Adipose tissue (tissue), 3 donors: ENCODE results near the gene PRTG. TPM values are rescaled to one million over a fixed set of nuclear protein-coding genes. Genes with fewer than 3 reads are reported as not detected.
"Not testable (repeated sequence)": the region's sequence is repeated elsewhere in the genome, so short reads cannot be mapped to it uniquely, and the experiment has no call there.

Source experiments
- H3K27ac ChIP-seq: one replicate; pipeline ENCODE4 v1.5.1; 2013; ENCODE audit warnings: low read depth, low read length
- WGBS, 3 donors: extraction: QIAGEN DNeasy Blood & Tissue Kit; methylation state at CpG; one replicate each; pipeline ENCODE4 v1.1.7; 2013; 5-methylcytosine and 5-hydroxymethylcytosine counted together
- polyA plus RNA-seq, 3 donors: library from polyadenylated mRNA; stranded (reverse); fragments of 200-250 nt; gene quantifications; one replicate each; pipeline ENCODE4 v1.2.3, GENCODE V29; 2013
- donor health status: healthy with polysubstance abuse.
- donor health status: Bipolar disorder and iron deficiency.
- donor health status: healthy.

The PRTG gene
- polyA plus RNA-seq, 3 donors: 0.13 to 0.52 (median 0.22) TPM

DNA sequence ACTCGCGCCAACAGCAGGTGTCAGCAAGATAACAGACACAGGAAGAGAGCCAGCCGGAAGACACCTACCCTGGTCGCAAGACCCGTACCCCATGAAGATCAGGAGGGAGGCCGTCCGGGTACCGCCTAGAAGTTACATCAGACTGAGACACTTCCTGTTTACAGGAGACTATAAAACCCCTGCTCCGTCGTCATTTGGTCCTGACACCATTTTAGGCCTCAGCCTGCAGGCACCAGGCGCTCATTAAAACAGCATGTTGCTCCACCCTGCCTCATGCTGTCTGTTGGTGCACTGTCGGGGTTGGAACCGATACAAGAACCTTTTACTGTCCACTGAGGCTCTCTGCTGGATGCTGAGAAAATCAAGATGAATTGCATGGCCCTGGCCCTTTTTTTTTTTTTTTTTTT lies 15.6 kb upstream of the PRTG start:
- WGBS, 3 donors: 69 to 87% (median 74%) methylated on average over 13 of the region's 13 CpGs
- H3K27ac ChIP-seq: no peak overlapping the region

- not testable (repeated sequence) for H3K27ac ChIP-seq
- WGBS, 3 donors: 76 to 94% (median 88%) methylated on average over 5 of the region's 5 CpGs
Observed at GRCh38 chr15:55753433-55753832, 10.5 kb upstream of the PRTG start.

DNA sequence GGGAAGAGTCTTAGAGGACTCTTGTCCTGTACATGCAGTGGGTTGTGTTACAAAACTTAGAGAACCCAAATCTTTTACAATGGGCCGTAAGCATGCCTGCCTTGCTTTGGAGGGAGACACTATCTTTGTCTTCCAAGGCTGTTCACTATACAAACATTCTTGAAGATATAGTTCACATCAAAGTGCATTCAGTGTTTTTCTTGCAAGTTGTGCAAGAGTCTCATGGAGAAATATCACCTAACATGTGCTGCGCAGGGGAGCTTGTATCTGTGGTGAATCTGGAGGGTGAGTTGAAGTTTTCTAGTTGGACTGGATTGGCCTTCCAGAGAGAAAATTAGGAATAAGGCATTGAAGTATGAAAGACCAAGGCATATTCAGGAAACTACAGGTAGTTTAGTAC lies 7.8 kb upstream of the PRTG start:
- no peak overlapping the region for H3K27ac ChIP-seq
- 74 to 97% (median 85%) methylated on average over 2 of the region's 2 CpGs for WGBS, 3 donors

DNA sequence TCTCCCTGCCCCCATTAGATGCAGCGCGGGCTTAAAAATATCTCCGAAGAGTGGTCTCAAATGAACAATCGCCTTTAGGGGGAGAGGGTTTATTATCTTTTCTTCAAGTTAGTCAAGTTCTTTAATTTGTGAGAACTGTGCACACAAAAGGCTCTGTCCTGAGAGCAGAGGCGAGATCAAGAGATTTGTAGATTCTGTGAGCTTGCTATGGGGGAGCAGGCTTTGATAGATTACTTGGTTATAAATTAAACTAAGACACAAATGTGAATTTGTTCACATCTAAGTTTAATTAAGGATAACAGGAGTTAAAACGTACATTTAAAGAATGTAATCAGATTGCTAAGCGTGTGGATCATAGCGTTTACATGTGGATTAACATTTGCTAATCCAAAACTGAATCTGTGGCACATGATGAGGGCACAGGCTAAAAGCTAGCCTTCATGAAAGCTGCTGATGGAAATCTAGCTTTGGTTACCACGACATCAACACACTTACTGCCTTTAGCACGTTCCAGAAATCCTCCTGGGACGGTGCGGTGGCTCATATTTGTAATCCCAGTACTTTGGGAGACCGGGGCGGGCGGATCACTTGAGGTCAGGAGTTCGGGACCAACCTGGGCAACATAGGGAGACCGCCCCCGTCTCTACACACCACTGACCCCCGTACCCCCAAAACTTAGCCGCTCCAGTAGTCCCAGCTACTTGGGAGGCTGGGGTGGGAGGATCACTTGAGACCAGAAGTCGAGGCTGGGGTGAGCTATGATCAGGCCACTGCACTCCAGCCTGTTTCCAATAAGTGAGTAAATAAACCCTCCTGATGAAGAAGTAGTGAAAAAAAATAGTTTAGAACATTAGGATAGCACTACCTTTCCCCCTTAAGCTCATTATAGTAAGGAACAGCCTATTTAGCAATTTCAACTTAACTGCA lies 1.0 kb upstream of the PRTG start:
- WGBS, 3 donors: 42 to 61% (median 53%) methylated on average over 21 of the region's 21 CpGs
- H3K27ac ChIP-seq: no peak overlapping the region

GRCh38 chr15:55742498-55742926 lies 440 bp downstream of the PRTG start:
- WGBS, 3 donors: 0 to 1% (median 0%) methylated on average over 37 to 52 of the region's 52 CpGs
- H3K27ac ChIP-seq: no peak overlapping the region

- no peak overlapping the region for H3K27ac ChIP-seq
Observed at GRCh38 chr15:55741833-55742497, 987 bp downstream of the PRTG start.

DNA sequence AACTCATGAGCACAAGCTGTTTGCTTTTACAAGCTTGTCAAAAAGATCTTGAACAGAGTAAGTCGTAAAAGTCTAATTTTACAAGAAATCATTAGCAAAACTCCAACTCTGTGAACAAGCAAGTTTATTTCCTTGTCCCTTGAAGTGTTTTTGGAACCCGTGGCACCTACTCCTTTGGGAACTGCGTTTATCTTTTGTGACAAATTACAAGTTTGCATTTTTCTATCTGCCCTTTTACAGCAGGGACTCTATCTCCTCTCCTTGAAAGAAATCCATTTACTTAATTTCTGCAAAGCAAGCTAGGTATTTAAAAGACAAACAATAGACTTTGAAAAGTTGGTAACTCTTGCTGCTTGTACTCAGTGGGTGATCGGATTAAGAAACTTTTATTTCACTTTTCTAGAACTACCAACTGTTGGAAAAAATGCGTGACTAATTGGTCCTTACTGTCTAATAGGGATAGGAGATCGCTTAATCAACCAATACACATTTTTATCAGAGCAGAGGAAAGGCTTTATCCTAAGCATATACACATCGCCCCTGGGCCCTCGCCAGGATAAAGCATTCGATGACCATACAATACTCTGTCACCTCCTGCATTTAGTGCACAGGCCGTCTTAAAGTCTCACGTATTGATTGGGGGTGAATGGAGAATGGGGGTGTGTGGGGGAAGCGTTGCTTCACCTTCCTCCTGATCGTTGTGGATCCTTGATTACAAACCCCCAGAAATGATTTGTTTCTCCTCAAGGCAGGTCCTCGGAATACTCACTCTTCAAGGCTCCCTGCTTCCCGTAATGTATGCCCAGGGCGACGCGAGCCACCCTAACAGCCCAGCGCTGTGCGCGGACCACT lies 1.7 kb downstream of the PRTG start:
- no peak overlapping the region for H3K27ac ChIP-seq
- 17 to 31% (median 28%) methylated on average over 21 of the region's 21 CpGs for WGBS, 3 donors

More at GRCh38 chr15:55741833-55742497, 987 bp downstream of the PRTG start:
- WGBS, 3 donors: 2 to 3% (median 2%) methylated on average over 33 to 34 of the region's 34 CpGs

DNA sequence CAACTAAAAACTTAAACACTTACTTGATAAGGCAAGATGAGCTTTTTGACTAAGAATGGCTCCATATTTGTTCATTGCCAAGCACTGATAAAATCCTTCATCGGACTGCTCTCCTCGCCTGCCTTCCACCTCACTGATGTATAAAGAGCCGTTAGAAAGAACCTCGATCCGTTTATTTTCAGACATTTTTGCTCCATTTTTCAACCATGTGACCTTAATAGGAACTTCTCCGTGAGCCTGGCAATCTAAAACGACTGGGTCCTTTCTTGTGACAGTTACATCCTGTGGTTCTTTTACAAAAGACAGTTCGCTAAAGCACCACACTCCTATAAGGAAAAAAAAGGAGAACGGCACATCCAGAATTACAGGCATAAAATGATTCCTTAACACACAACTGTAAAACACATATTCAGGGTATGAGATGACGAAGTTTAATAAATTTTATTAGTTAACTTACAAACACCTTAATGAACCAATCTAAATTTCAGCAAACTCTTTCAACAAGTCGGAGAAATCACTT lies 2.5 kb downstream of the PRTG start:
- 53 to 64% (median 60%) methylated on average over 11 of the region's 11 CpGs for WGBS, 3 donors
- H3K27ac ChIP-seq: no peak overlapping the region

- no peak overlapping the region for H3K27ac ChIP-seq
- 94 to 97% (median 96%) methylated on average over 1 of the region's 1 CpG for WGBS, 3 donors
Observed at GRCh38 chr15:55739641-55740040, 3.3 kb downstream of the PRTG start.

DNA sequence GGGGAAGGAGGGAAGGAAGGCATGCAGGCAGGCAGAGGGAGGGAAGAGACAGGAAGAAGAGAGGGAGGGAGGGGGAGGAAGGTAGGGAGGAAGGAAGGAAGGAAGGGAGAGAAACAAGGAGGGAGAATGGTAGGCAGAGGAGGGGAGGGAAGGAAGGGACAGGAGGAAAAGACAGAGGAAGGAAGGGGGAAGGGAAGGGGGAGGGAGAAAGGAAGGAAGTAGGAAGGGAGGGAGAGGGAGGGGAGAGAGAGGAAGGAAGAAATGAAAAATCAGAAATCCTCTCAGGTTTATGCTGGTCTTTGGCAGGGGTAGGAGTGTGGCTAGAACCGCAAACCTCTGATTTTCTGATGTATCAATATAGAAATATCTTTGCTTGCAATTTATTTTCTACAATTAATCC lies 4.2 kb downstream of the PRTG start:
- 0 to 64% (median 40%) methylated on average over 1 of the region's 1 CpG for WGBS, 3 donors

DNA sequence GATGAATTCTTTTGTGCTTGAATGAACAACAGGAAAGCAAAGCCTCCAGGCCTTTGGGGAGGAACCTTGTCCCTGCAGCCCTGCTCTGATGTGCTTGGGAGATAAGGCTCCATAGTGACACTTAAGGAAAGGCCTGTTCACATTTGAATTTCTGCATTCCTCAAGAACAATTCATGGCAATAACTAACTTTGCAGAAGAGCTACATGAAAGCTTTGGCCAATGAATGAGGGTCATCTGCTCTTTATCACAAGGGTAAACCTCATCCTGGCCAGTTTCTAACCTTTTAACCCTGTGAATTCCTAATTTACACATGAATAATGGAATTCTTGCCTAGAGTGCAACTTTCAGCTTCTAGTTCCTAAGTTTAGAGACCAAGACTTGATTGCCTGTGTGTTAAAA lies 5.6 kb downstream of the PRTG start:
- no peak overlapping the region for H3K27ac ChIP-seq

More for the DNA sequence above, 4.2 kb downstream of the PRTG start:
- no peak overlapping the region for H3K27ac ChIP-seq

- no peak overlapping the region for H3K27ac ChIP-seq
- 69 to 76% (median 74%) methylated on average over 3 of the region's 3 CpGs for WGBS, 3 donors
Observed at GRCh38 chr15:55736756-55737155, 6.2 kb downstream of the PRTG start.

DNA sequence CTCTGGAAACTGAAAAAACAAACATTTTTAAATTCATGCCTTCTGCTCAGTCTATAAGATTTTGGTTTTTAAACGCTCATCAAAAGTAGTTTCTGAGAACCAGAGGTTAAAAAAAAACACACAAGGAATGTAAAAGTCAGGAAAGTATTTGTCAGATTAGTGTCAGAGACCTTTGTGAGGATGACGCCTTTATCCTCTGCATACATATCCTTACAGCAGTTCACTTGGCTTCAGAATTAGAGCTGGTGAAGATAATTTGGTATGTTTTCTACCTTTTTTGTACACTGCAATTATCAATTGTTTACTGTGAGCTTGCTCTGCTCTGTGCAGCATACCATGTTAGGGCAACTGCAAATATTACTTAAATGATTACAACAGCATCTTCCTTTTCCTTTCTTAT lies 8.3 kb downstream of the PRTG start:
- 56 to 88% (median 84%) methylated on average over 2 of the region's 2 CpGs for WGBS, 3 donors
- no peak overlapping the region for H3K27ac ChIP-seq

DNA sequence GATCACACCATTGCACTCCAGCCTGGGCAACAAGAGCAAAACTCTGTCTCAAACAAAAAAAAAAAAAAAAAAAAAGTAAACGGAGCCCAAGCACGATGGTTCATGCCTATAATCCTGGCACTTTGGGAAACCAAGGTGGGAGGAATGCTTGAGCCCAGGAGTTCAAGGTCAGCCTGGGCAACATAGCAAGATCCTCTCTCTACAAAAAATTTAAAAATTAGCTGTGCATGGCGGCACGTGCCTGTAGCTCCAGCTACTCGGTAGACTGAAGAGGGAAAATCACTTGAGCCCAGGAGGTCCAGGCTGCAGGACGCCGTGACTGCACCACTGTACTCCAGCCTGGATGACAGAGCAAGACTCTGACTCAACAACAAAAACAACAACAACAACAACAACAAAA lies 9.5 kb downstream of the PRTG start:
- 93 to 100% (median 94%) methylated on average over 6 to 7 of the region's 7 CpGs for WGBS, 3 donors
- not testable (repeated sequence) for H3K27ac ChIP-seq

GRCh38 chr15:55721554-55722185 lies 21.3 kb downstream of the PRTG start:
- no peak overlapping the region for H3K27ac ChIP-seq
- 25 to 37% (median 31%) methylated on average over 3 of the region's 3 CpGs for WGBS, 3 donors

DNA sequence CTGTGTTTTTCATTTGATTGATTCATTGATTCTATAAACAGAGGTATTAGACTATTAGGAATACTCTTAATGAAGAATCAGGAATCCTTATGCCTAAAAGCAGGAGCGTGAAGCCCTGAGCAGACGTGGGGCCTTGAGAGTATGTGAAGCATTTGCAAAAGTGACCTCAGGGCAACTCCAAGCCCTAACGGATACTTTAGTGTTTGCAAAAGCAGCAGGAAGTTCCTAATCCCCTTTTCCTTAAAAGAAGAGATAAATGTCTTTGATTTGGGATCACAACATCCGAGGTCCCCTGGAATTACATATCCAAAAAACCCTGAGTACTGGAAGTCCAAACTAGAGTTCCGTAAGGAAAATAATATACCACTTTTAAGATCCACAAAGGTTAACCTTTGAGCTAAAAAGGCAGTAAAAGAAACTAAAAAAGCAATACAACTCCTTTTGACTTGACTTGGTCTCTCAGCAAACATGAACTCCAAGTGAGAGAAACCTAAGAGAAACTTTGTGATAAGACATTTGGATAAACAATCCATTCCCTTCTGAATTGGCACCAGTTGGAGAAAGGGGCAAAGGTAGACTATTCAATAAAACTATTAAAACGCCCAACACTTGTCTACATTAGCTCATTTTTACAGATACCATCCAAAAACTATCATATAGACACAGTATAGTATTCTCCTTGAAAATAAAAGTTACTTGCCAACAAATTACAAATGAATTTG lies 27.4 kb downstream of the PRTG start:
- 64 to 82% (median 73%) methylated on average over 6 of the region's 6 CpGs for WGBS, 3 donors

DNA sequence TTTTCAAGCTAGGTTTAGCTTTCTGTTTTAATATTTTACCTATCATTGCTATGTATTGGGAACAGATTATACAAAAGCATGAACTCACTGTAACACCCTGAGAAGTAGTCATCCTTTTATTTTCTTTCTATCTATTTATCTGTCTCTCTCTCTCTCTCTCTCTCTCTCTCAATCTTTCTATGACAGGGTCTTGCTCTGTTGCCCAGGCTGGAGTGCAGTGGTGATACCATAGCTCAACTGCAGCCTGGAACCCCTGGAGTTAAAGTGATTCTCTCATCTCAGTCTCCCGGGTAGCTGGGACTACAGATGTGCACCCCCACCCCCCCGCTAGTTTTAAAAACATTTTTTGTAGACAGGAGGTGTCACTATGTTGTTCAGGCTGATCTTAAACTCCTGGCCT lies 28.9 kb downstream of the PRTG start:
- 39 to 59% (median 46%) methylated on average over 2 of the region's 2 CpGs for WGBS, 3 donors
- H3K27ac ChIP-seq: no peak overlapping the region

More for the DNA sequence above, 27.4 kb downstream of the PRTG start:
- H3K27ac ChIP-seq: no peak overlapping the region
